Uterus (tissue), 4 donors: ENCODE results near the gene YTHDF1. TPM values are rescaled to one million over a fixed set of nuclear protein-coding genes. Genes with fewer than 3 reads are reported as not detected.

Experiments used
- DNase-seq, 2 donors: peaks; one replicate each; pipeline ENCODE4 v3.0.0-alpha.2; 2019 to 2020
- H3K27ac ChIP-seq, 2 donors: fragments of 200-600 bp; sonication (generic); 1 replicate in 1 of 2; 2 replicates in 1 of 2; pipeline ENCODE4 v1.5.1; 2016 to 2018
- H3K27me3 ChIP-seq, 2 donors: fragments of 200-600 bp; sonication (generic); one replicate each; pipeline ENCODE4 v1.5.1; 2018 to 2019; ENCODE audit warnings: control low read depth in 1 of 2
- H3K36me3 ChIP-seq, 2 donors: fragments of 200-600 bp; sonication (generic); one replicate each; pipeline ENCODE4 v1.5.1; 2019; ENCODE audit warnings: control low read depth in 1 of 2
- H3K4me1 ChIP-seq, 2 donors: fragments of 200-600 bp; sonication (generic); one replicate each; pipeline ENCODE4 v1.5.1; 2018 to 2019; ENCODE audit warnings: control low read depth in 1 of 2
- H3K4me3 ChIP-seq, 2 donors: fragments of 200-600 bp; sonication (generic); 1 replicate in 1 of 2; 2 replicates in 1 of 2; pipeline ENCODE4 v1.5.1; 2018 to 2019; ENCODE audit warnings: mild to moderate bottlenecking in 1 of 2
- H3K9me3 ChIP-seq, 2 donors: fragments of 200-600 bp; sonication (generic); one replicate each; pipeline ENCODE4 v1.5.1; 2019; ENCODE audit warnings: control low read depth in 1 of 2
- CTCF ChIP-seq, 4 experiments: fragments of 200-600 bp in 2 of 4; fragments of 450-650 bp in 2 of 4; sonication (generic) in 2 of 4; IDR thresholded peaks; one replicate each; pipeline ENCODE4 v1.5.1; 2016 to 2019; ENCODE audit warnings: antibody characterized with exemption in 4 of 4, mild to moderate bottlenecking in 2 of 4, moderate library complexity in 1 of 4
- POLR2A ChIP-seq, 2 donors: fragments of 450-650 bp; IDR thresholded peaks; one replicate each; pipeline ENCODE4 v1.6.1; 2016; ENCODE audit warnings: antibody characterized with exemption in 2 of 2, mild to moderate bottlenecking in 1 of 2, moderate library complexity in 1 of 2
- intact Hi-C: fragments of 100-400 bp; cut with DNase I; formaldehyde crosslinking; loops from one replicate; pipeline ENCODE4 v1.15.1; 2023; ENCODE audit warnings: low total_unique reads
- total RNA-seq, 4 donors: library from RNA; depleted of rRNA in 3 of 4; stranded (reverse); fragments of >200 nt in 3 of 4; gene quantifications; one replicate each; pipeline versions ENCODE4 v1.1.0 to v1.2.4, GENCODE V29; 2014 to 2023
- donor health status: DM: yes; HTN: yes; CAD: no.

The YTHDF1 gene
- total RNA-seq, 4 donors from 2014 or later, result 17.9 to 35.8 (median 25.8) TPM

- DNase-seq, result no peak
- intact Hi-C loops, result no loop called here
- H3K4me3 ChIP-seq, result no peak overlapping the region
- no peak overlapping the region for H3K27ac ChIP-seq
- no peaks in the 10 kb centered on the region for H3K36me3 ChIP-seq
- TF ChIP-seq CTCF (IDR thresholded peaks at IDR 0.05), result no peak
- no peak for TF ChIP-seq POLR2A (IDR thresholded peaks at IDR 0.05)
- peaks cover 16 to 29% of the 10 kb centered on the region in 2 donors for H3K27me3 ChIP-seq
- H3K4me1 ChIP-seq, result peaks cover 0 to 26% of the 10 kb centered on the region in 2 donors
- no peaks in the 10 kb centered on the region for H3K9me3 ChIP-seq
Measured at GRCh38 chr20:63180569-63181185, 35.3 kb downstream of the YTHDF1 start.

- no peaks in the 10 kb centered on the region for H3K9me3 ChIP-seq
- H3K27ac ChIP-seq, result no peak overlapping the region
- H3K4me3 ChIP-seq, result no peak overlapping the region
- DNase-seq, result no peak
- intact Hi-C loops, result no loop called here
- H3K27me3 ChIP-seq, result peaks cover 22 to 34% of the 10 kb centered on the region in 2 donors
- TF ChIP-seq POLR2A (IDR thresholded peaks at IDR 0.05), result no peak
- no peaks in the 10 kb centered on the region for H3K36me3 ChIP-seq
- peaks cover 0 to 30% of the 10 kb centered on the region in 2 donors for H3K4me1 ChIP-seq
Measured at GRCh38 chr20:63179687-63180568, 36.0 kb downstream of the YTHDF1 start.

- no peak for DNase-seq
- Histone ChIP-seq H3K4me3 (no peak overlapping the region), H3K4me1 (peaks cover 0 to 31% of the 10 kb centered on the region in 2 donors), H3K9me3 (no peaks in the 10 kb centered on the region), H3K27me3 (peaks cover 23 to 43% of the 10 kb centered on the region in 2 donors), H3K27ac (no peak overlapping the region), H3K36me3 (no peaks in the 10 kb centered on the region)
- no peak for TF ChIP-seq POLR2A (IDR thresholded peaks at IDR 0.05)
- peak in 2 of 4 experiments; percentile 20 to 25 for TF ChIP-seq CTCF (IDR thresholded peaks at IDR 0.05)
- intact Hi-C loops, result no loop called here
Measured at GRCh38 chr20:63178889-63179686, 36.8 kb downstream of the YTHDF1 start.

GRCh38 chr20:63178446-63178820 is 37.5 kb downstream of the YTHDF1 start:
- intact Hi-C loops, result no loop called here
- peaks cover 0 to 31% of the 10 kb centered on the region in 2 donors for H3K4me1 ChIP-seq

More at GRCh38 chr20:63178446-63178820, 37.5 kb downstream of the YTHDF1 start:
- TF ChIP-seq POLR2A (IDR thresholded peaks at IDR 0.05) (no peak), CTCF (IDR thresholded peaks at IDR 0.05) (no peak)
- Histone ChIP-seq H3K4me3 (no peak overlapping the region), H3K9me3 (no peaks in the 10 kb centered on the region), H3K27ac (no peak overlapping the region), H3K27me3 (peaks cover 23 to 49% of the 10 kb centered on the region in 2 donors), H3K36me3 (no peaks in the 10 kb centered on the region)
- no peak for DNase-seq
